Lower leg skin (tissue), 4 donors: ENCODE measurements around the gene USP40. TPM values are rescaled to one million over a fixed set of nuclear protein-coding genes. Genes with fewer than 3 reads are reported as not detected.

ENCODE experiments used
- DNase-seq, 2 donors: peaks; one replicate each; pipeline ENCODE4 v3.0.0-alpha.2; 2019; ENCODE audit warnings: low spot score in 2 of 2
- H3K4me3 ChIP-seq: fragments of 200-600 bp; sonication (generic); 2 replicates; pipeline ENCODE4 v1.5.1; 2017; ENCODE audit warnings: mild to moderate bottlenecking, low read depth; ENCODE audit not compliant: poor library complexity, severe bottlenecking
- POLR2A ChIP-seq, 2 donors: fragments of 450-650 bp; IDR thresholded peaks; one replicate each; pipeline ENCODE4 v1.6.1; 2016 to 2017; ENCODE audit warnings: antibody characterized with exemption in 2 of 2, mild to moderate bottlenecking in 1 of 2, moderate library complexity in 1 of 2
- WGBS, 2 donors: methylation state at CpG; one replicate each; pipeline ENCODE4 v1.1.5; 2018; 5-methylcytosine and 5-hydroxymethylcytosine counted together
- intact Hi-C: fragments of 100-400 bp; cut with DNase I; formaldehyde crosslinking; loops from one replicate; pipeline ENCODE4 v1.15.0; 2023; ENCODE audit warnings: low total_unique reads
- total RNA-seq, 4 donors: library from RNA; depleted of rRNA; stranded (reverse); fragments of >200 nt; gene quantifications; one replicate each; pipeline ENCODE4 v1.1.0, GENCODE V29; 2016
- TF ChIP-seq, protein P1 (sequence below), 3 donors: fragments of 450-650 bp; IDR thresholded peaks; one replicate each; pipeline ENCODE4 v1.5.1; 2016; ENCODE audit warnings: antibody characterized with exemption in 3 of 3, mild to moderate bottlenecking in 3 of 3, moderate library complexity in 2 of 3

Gene USP40
- total RNA-seq, 4 donors from 2014 or later = 26.9 to 38.7 (median 37.4) TPM

DNA sequence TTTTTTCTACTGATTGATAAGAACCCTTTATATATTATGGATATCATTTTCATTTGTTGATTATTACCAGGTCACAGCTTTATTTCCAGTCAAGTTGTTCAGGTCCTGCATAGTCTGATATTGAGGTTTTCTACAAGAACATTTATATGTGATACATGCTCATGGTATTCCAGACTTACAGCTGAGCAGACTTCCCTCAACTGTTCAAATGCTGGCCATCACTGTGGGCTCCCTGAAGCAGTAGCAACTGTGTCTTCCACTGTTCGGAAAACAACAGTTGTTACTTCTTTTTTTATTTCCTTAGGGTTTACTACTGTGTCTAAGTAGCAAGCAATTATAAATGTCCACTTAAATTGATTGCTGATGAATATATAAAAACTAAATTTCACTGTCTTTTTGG is 132.8 kb downstream of the USP40 start:
- no peak for DNase-seq
- intact Hi-C loops = no loop called here
- no peak overlapping the region for H3K4me3 ChIP-seq
- WGBS, 2 donors = 95 to 98% methylated on average over 1 of the region's 1 CpG
- TF ChIP-seq, protein P1, sequence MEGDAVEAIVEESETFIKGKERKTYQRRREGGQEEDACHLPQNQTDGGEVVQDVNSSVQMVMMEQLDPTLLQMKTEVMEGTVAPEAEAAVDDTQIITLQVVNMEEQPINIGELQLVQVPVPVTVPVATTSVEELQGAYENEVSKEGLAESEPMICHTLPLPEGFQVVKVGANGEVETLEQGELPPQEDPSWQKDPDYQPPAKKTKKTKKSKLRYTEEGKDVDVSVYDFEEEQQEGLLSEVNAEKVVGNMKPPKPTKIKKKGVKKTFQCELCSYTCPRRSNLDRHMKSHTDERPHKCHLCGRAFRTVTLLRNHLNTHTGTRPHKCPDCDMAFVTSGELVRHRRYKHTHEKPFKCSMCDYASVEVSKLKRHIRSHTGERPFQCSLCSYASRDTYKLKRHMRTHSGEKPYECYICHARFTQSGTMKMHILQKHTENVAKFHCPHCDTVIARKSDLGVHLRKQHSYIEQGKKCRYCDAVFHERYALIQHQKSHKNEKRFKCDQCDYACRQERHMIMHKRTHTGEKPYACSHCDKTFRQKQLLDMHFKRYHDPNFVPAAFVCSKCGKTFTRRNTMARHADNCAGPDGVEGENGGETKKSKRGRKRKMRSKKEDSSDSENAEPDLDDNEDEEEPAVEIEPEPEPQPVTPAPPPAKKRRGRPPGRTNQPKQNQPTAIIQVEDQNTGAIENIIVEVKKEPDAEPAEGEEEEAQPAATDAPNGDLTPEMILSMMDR (IDR thresholded peaks at IDR 0.05) = no peak
- TF ChIP-seq POLR2A (IDR thresholded peaks at IDR 0.05) = no peak

DNA sequence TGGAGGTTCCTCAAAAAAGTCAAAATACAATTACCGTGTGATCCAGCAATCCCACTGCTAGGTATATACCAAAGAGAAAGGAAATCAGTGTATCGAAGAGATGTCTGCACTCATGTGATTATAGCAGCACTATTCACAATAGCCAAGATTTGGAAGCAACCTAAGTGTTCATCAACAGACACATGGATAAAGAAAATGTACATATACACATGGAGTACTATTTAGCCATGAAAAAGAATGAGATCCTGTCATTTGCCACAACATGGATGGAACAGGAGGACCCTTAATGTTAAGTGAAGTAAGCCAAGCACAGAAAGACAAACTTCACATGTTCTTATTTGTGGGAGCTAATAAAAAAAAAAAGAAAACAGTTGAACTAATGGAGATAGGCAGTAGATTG is 133.6 kb downstream of the USP40 start:
- no peak for DNase-seq
- WGBS, 2 donors = 91 to 98% methylated on average over 2 of the region's 2 CpGs
- intact Hi-C loops = no loop called here
- no peak overlapping the region for H3K4me3 ChIP-seq
- TF ChIP-seq POLR2A (IDR thresholded peaks at IDR 0.05) = no peak
- TF ChIP-seq, protein P1 (IDR thresholded peaks at IDR 0.05) = no peak

DNA sequence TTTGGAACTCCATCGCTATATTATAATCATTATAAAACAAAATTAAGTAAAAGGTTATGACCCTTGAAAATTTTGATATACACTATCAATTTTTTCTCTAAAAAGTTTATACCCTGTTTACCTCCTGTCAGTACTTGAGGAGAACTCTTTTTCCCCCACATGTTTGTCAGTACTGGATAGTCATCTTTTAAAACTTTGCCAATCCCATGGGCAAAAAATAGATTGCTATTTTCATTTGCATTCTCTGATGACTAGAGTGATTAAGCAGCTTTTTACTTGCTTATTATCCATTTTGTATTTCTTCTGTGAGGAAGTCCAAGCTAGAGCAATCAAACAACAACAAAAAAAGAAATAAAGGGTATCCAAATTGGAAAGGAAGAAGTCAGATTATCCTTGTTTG is 135.9 kb downstream of the USP40 start:
- intact Hi-C loops = no loop called here
- H3K4me3 ChIP-seq = no peak overlapping the region
- no peak for DNase-seq
- TF ChIP-seq POLR2A (IDR thresholded peaks at IDR 0.05) = no peak
- TF ChIP-seq, protein P1 (IDR thresholded peaks at IDR 0.05) = no peak
- 98 to 100% methylated on average over 1 of the region's 1 CpG for WGBS, 2 donors

DNA sequence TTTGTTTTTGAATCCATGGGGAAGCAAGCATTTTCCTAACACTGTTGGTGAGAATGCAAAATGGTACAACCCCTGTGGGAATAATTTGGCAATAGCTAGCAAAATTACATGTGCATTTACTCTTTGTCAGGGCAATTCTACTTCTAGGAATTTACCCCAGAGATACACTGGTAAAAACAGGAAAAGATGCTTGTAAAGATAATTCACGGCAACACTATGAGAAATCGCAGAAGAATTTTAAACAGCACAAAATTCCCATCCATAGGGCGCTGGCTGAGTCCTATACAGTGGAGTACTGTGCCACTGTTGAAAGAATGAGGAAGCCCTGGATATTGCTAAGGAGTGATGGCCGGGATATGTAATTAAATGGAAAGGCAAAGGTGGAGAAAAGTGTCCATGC is 136.5 kb downstream of the USP40 start:
- no peak overlapping the region for H3K4me3 ChIP-seq
- intact Hi-C loops = no loop called here
- peak in 1 of 2 donors; percentile 0 for DNase-seq
- TF ChIP-seq, protein P1 (IDR thresholded peaks at IDR 0.05) = no peak
- no peak for TF ChIP-seq POLR2A (IDR thresholded peaks at IDR 0.05)
- WGBS, 2 donors = 46 to 55% methylated on average over 4 of the region's 4 CpGs

DNA sequence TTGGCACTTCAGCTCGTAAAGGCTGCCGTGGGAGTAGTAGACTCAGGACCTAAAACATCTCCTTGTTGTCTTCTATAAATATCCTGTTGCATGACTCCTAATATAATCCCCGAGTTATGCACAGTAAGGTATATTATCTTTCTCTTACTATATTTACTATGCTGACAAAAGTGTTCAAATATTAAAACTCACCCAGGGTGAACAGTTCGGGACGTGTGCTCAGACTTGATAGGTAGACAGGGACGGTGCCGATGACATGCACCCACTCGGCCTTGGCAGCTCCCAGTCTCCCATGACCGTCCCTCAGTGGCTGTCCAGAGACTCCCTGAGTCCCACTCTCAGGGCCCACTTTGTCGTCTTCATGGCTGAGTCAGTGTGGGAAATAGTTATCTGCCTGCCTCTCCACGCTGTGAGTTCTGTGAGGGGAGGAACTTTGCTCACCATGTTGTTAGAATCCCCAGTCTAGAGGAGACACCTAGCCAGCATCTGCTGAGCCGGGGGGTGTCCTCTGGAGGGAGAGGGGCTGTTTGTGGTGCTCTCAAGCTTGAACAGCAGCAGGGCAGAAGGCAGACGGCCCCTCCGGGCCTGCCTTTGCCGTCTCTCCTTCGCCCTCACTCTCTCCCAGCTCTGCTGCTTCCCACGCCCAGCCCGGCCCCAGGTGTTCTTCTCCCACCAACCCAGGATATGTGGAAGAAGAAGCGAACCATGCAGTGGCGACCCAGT is 137.2 kb downstream of the USP40 start:
- no peak for TF ChIP-seq POLR2A (IDR thresholded peaks at IDR 0.05)
- 91% methylated on average over 20 of the region's 20 CpGs for WGBS, 2 donors
- peak in 1 of 2 donors; percentile 37 for DNase-seq
- intact Hi-C loops = no loop called here
- no peak overlapping the region for H3K4me3 ChIP-seq

DNA sequence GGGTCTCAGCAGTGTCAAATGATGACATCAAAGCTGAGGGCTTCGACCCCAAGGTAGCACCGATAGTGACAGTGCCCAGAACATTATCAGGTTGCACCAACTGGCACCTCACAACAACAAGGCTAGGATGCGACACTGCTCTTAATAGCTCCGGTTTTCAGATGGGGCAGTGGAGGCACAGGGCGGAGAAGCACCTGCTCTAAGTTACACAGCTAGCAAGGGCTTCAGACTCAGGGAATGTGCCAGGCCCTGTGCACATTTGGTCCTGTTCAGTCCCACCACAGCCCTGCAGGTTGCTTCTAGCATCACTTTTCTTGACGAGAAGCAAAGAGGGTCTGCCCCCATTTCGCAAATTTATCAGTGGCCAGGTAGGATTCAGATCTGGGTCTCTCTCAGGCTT is 138.1 kb downstream of the USP40 start:
- DNase-seq = peak in 1 of 2 donors; percentile 20
- intact Hi-C loops = no loop called here
- WGBS, 2 donors = 91 to 93% methylated on average over 7 of the region's 7 CpGs
- TF ChIP-seq, protein P1 (IDR thresholded peaks at IDR 0.05) = no peak
- H3K4me3 ChIP-seq = no peak overlapping the region
